BLaER1 treated with 17β-estradiol and CSF1 and Interleukin-3, amounts not matched to agents 10 nM and 100 nM (cell line): ENCODE measurements around the gene TMEM181.

Experiments used
- H3K27ac ChIP-seq, 11 experiments: shearing (Covaris generic); formaldehyde crosslinking; 2 replicates each; pipeline ENCODE4 v1.8.1; 2022
- H3K27me3 ChIP-seq, 11 experiments: shearing (Covaris generic); formaldehyde crosslinking; 2 replicates each; pipeline ENCODE4 v1.8.1; 2022
- H3K36me3 ChIP-seq, 11 experiments: shearing (Covaris generic); formaldehyde crosslinking; 2 replicates each; pipeline ENCODE4 v1.8.1; 2022
- H3K4me1 ChIP-seq, 10 experiments: shearing (Covaris generic); formaldehyde crosslinking; 2 replicates each; pipeline ENCODE4 v1.8.1; 2022
- H3K4me2 ChIP-seq, 11 experiments: shearing (Covaris generic); formaldehyde crosslinking; 2 replicates each; pipeline ENCODE4 v1.8.1; 2022
- H3K4me3 ChIP-seq, 10 experiments: shearing (Covaris generic); formaldehyde crosslinking; 2 replicates each; pipeline ENCODE4 v1.8.1; 2022
- H3K9ac ChIP-seq, 11 experiments: shearing (Covaris generic); formaldehyde crosslinking; 2 replicates each; pipeline ENCODE4 v1.8.1; 2022
- H3K9me3 ChIP-seq, 11 experiments: shearing (Covaris generic); formaldehyde crosslinking; replicated peaks in 1 of 11; 2 replicates each; pipeline ENCODE4 v1.8.1; 2022
- H4K20me1 ChIP-seq, 11 experiments: shearing (Covaris generic); formaldehyde crosslinking; 2 replicates each; pipeline ENCODE4 v1.8.1; 2022
- Cebpa-rat ChIP-seq, 11 experiments: shearing (Covaris generic); IDR thresholded peaks; 2 replicates each; pipeline ENCODE4 v1.8.1; 2022

TMEM181 gene

DNA sequence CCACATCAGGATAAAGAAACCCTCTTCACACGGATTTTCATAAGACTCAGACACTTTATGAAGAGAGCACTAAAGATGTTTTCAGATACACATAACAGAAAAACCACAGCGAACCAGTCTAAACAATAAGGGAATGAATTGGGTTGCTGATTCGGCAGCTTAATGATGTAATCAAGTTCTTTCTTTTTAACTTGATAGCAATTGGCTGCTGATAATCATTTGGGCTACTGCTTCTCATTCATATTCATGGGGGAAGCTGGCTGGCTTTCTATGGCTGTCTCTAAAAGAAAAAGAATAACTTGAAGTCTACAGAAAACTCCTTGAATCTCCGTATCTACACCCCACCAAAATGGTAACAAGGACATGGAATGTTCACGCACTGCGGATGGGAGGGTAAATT is 20.0 kb upstream of the TMEM181 start:
- Histone ChIP-seq H3K9ac (no peak overlapping the region), H3K27me3 (peaks cover 13 to 30% (median 21%) of the 10 kb centered on the region in 11 experiments; a peak in 20 of 22 replicates), H3K4me3 (no peak overlapping the region), H4K20me1 (no peaks in the 10 kb centered on the region), H3K9me3 (peaks cover 6 to 16% (median 14%) of the 10 kb centered on the region in 11 experiments; a peak in 16 of 22 replicates), H3K36me3 (no peaks in the 10 kb centered on the region), H3K4me1 (peaks cover 0 to 8% (median 0%) of the 10 kb centered on the region in 10 experiments; a peak in 1 of 20 replicates), H3K27ac (no peak overlapping the region), H3K4me2 (0 out of 22 replicates have a peak overlapping the region, but pooled peaks of 1 of the 11 experiments have one; percentile 8)
- no peak for TF ChIP-seq Cebpa-rat (IDR thresholded peaks at IDR 0.05)

DNA sequence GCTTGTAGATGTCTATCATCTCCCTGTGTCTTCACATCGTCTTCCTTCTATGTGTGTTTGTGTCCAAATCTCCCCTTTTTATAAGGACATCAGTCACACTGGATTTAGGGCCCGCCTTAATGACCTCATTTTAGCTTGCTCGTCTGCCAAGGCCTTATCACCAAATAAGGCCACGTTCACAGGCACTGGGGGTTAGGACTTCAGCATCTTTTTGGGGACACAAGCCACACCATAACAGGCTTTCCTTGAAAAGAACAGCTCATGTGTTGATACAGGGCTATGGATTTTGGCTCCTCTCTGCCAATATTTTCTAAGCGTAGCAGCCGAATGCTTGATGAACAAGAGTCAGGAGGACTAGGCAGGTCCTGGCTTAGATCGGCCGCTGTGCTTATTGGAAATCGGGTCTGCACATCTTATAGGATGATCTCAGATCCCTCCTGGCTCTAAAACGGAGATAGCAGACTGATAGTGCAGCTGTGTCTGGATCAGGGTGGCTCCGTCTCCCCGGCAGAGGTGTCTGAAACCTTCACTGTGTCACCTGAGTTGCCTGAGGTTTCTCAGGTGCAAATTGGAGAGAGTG is 16.2 kb upstream of the TMEM181 start:
- H3K9me3 ChIP-seq, result no peaks in the 10 kb centered on the region
- no peaks in the 10 kb centered on the region; a peak in 1 of 22 replicates for H4K20me1 ChIP-seq
- peaks cover 0 to 8% (median 0%) of the 10 kb centered on the region in 10 experiments; a peak in 1 of 20 replicates for H3K4me1 ChIP-seq
- no peak overlapping the region for H3K4me2 ChIP-seq
- no peak overlapping the region for H3K9ac ChIP-seq
- H3K4me3 ChIP-seq, result no peak overlapping the region
- no peaks in the 10 kb centered on the region for H3K36me3 ChIP-seq
- H3K27ac ChIP-seq, result no peak overlapping the region
- TF ChIP-seq Cebpa-rat (IDR thresholded peaks at IDR 0.05), result no peak
- no peaks in the 10 kb centered on the region for H3K27me3 ChIP-seq

DNA sequence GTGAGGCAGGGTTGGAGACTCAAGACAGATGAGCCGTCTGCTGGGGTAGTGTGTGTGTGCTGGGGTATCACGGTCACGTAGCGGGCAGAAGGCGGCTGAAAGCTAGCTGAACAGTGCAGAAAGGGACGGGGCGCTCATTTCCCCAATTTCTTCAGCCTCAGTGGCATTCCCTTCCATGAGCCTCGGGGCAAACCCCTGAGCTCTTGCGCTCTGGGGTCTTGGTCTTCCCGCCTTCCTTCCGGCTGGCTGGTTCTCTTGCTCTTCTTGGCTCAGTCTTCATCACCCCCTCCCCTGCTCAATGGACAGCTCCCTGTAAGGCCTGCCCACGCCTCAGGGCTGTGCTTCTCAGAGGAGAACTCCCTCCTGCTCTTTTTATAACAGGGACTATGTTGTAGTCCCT is 15.5 kb upstream of the TMEM181 start:
- peaks cover 0 to 3% (median 0%) of the 10 kb centered on the region in 10 experiments; a peak in 1 of 20 replicates for H3K4me1 ChIP-seq
- H3K27ac ChIP-seq, result no peak overlapping the region
- no peaks in the 10 kb centered on the region for H3K36me3 ChIP-seq
- no peak overlapping the region for H3K9ac ChIP-seq
- H4K20me1 ChIP-seq, result no peaks in the 10 kb centered on the region; a peak in 1 of 22 replicates
- no peak for TF ChIP-seq Cebpa-rat (IDR thresholded peaks at IDR 0.05)
- H3K4me3 ChIP-seq, result no peak overlapping the region
- no peak overlapping the region for H3K4me2 ChIP-seq
- no peaks in the 10 kb centered on the region for H3K27me3 ChIP-seq
- H3K9me3 ChIP-seq, result no peaks in the 10 kb centered on the region

DNA sequence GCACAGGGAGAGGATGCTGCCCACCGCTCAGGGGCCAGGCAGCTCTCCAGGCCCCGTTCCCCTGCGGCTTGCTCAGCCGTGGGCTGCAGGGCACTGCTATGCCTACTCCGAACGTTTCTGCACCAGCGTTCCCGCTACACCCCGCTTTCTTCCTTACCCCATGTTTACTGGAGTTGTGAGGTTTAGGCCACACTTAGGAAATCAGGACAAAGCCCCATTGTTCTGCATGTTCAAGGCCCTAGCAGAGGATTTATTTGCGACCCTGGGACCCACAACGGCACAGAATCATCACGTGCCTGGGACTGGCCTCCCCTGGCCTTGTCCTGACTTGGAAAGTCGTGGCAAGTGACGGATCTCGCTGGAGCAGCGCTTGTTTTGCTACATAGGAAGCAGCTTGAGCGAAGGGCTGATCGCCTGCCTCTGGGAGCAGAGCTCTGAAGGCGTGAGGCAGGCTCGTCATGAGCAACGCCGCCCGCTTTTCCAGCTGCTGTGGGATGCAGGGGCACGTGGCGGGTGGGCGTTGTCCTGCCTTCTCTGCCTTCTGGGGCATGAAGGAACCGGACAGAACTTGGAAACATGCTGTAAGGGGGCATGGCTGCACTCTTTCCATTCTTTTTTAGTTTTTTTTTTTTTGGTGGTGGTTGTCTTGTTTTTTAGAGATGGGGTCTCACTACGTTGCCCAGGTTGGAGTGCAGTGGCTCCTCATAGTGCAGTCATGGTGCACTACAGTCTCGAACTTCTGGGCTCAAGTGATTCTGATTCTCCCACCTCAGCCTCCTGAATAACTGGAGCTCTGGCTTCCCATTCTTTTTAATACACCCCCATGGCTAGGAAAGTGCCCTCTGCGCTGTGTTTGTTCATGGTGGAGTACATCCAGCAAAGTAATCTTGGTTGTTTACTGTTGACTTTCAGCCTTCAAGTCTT is 14.6 kb upstream of the TMEM181 start:
- H3K9me3 ChIP-seq, result no peaks in the 10 kb centered on the region
- no peaks in the 10 kb centered on the region for H3K27me3 ChIP-seq
- H3K36me3 ChIP-seq, result no peaks in the 10 kb centered on the region
- H3K4me3 ChIP-seq, result no peak overlapping the region
- no peaks in the 10 kb centered on the region for H3K4me1 ChIP-seq
- H3K27ac ChIP-seq, result no peak overlapping the region
- H4K20me1 ChIP-seq, result no peaks in the 10 kb centered on the region; a peak in 1 of 22 replicates
- TF ChIP-seq Cebpa-rat (IDR thresholded peaks at IDR 0.05), result no peak
- H3K9ac ChIP-seq, result no peak overlapping the region
- no peak overlapping the region for H3K4me2 ChIP-seq

DNA sequence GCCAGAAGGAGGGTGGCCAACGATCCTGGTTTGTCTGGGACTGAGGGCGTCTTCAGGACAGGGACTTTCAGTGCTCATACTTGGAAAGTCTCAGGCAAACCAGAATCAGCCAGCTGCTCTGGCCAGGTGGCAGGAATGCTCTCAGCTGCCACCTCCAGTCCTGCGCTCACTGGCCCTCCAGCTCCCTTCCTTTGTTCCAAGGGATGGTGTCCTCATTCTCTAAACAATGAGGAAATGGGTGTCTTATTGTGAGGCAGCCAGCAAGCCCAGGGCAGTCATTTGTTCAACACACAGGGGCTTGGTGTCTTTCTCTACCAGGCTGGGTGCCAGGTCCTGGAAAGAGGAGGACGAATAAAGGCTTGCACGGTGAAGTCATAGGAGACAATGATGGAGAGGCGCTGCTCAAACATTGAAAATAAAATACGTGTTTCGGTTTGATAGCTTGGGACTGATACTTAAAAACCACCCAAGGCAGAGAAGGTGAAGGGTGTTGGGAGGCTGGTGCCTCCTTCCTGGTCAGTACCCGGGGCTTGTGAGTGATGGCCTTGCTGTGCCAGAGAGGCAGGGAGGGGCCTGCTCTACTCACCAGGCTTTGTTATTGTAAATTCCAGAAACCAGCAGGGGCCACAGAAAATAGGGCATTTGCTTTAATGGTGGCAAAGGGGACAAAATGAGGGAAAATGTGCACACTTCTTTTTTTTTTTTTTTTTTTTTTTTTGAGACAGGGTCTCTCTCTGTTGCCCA is 11.3 kb upstream of the TMEM181 start:
- no peak overlapping the region for H3K4me2 ChIP-seq

DNA sequence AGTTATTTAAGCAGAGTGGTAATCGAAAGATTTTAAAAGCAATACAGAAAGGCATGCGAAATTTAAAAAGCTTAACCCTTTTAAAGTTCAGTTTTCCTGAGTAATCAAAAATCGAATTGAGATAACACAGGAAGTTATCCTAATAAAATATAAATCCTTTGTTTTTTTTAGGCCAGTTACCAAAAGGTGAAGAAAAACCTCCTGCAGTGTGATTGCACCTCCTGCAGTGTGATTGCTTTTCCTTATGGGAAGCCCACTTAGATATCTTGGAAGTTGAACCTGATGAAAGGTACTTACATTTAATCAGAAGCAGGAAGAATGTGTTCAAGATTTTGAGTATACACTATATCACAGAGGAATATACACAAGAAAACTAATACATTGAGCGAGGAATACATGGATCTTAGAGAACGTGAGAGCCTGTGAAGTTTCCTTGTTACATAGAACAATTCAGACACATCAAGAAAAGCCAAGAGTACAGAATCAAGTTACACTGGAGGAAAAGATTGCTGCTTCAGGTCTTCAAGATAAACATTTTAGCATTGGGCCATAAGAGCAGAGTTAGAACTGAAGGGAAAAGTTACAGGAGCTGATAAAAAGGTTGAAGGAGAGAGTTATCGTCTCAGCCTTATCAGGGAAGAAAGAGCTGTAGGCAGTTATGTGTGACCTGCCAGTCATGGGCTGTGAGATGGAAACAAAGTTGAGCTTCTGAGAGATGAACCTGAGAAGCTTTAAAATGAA is 7.7 kb upstream of the TMEM181 start:
- Histone ChIP-seq H3K4me1 (peaks cover 10 to 26% (median 21%) of the 10 kb centered on the region in 10 experiments; a peak in 19 of 20 replicates), H3K9me3 (no peaks in the 10 kb centered on the region), H4K20me1 (no peaks in the 10 kb centered on the region), H3K27me3 (no peaks in the 10 kb centered on the region), H3K9ac (no peak overlapping the region), H3K27ac (no peak overlapping the region), H3K4me2 (no peak overlapping the region), H3K4me3 (no peak overlapping the region), H3K36me3 (no peaks in the 10 kb centered on the region)
- no peak for TF ChIP-seq Cebpa-rat (IDR thresholded peaks at IDR 0.05)

More for the DNA sequence above, 11.3 kb upstream of the TMEM181 start:
- no peak for TF ChIP-seq Cebpa-rat (IDR thresholded peaks at IDR 0.05)
- no peaks in the 10 kb centered on the region; a peak in 1 of 22 replicates for H4K20me1 ChIP-seq
- no peaks in the 10 kb centered on the region for H3K36me3 ChIP-seq
- H3K4me3 ChIP-seq, result no peak overlapping the region
- no peak overlapping the region for H3K9ac ChIP-seq
- H3K27ac ChIP-seq, result no peak overlapping the region
- H3K27me3 ChIP-seq, result no peaks in the 10 kb centered on the region
- H3K9me3 ChIP-seq, result no peaks in the 10 kb centered on the region
- H3K4me1 ChIP-seq, result no peaks in the 10 kb centered on the region

DNA sequence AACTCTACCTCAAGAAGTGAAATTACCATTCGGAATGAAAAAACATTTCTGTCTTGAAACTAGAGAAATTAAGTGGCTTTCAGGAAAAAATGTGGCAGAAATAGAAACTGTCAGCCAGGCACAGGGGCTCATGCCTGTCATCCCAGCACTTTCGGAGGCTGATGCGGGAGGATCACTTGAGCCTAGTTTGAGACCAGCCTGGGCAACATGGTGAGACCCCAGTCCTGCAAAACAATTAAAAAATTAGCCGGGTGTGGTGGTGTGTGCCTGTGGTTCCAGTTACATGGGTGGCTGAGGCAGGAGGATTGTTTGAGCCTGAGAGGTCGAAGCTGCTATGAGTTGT is 7.1 kb upstream of the TMEM181 start:
- Histone ChIP-seq H3K27me3 (no peaks in the 10 kb centered on the region), H3K4me1 (peaks cover 10 to 26% (median 21%) of the 10 kb centered on the region in 10 experiments; a peak in 19 of 20 replicates), H3K36me3 (no peaks in the 10 kb centered on the region), H3K9ac (no peak overlapping the region), H4K20me1 (no peaks in the 10 kb centered on the region), H3K9me3 (no peaks in the 10 kb centered on the region), H3K4me3 (no peak overlapping the region), H3K4me2 (no peak overlapping the region), H3K27ac (no peak overlapping the region)
- no peak for TF ChIP-seq Cebpa-rat (IDR thresholded peaks at IDR 0.05)

DNA sequence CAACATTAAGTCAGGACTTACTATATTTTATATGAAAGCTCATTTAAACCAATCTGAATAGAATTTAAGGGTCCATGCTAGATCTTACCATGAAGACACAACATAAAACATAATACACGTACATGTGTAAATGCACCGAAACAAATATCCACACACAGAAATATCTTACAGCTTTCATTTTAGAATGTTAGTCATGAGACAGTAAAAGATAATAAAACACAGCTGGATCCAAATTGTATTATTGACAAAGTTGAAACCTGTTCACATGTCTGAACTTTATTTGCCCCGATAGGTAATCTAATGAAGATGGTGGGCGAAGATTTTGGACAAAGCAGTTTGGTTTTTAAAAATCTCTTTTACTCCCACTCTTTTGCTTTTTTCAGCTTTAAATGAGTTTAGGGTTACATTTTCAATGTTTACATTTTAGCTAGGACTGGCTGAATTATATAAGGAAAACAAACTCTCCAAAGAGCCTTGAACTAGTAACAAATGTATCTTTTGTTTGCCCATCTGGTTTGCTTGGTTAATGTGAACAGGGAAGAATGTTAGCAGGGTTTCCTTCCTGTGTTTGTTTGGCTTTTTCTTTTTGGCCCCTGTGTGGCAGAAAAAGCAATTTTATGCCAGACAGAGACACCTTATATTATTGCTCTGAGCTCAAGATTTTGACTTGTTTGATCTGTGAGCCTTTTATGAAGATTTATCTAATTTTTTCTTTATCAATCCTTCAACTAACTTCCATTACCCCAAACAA is 5.1 kb upstream of the TMEM181 start:
- TF ChIP-seq Cebpa-rat (IDR thresholded peaks at IDR 0.05), result no peak
- H4K20me1 ChIP-seq, result no peaks in the 10 kb centered on the region
- no peaks in the 10 kb centered on the region for H3K27me3 ChIP-seq
- peak overlapping the region in 6 of 11 experiments; percentile 1 to 54 (median 38); a peak in 9 of 22 replicates for H3K4me2 ChIP-seq
- H3K9ac ChIP-seq, result no peak overlapping the region
- no peak overlapping the region for H3K4me3 ChIP-seq
- no peak overlapping the region for H3K27ac ChIP-seq
- peaks cover 15 to 38% (median 27%) of the 10 kb centered on the region in 10 experiments for H3K4me1 ChIP-seq
- no peaks in the 10 kb centered on the region for H3K9me3 ChIP-seq
- H3K36me3 ChIP-seq, result no peaks in the 10 kb centered on the region
